ENCODE results near the gene PCSK2. TPM values are rescaled to one million over a fixed set of nuclear protein-coding genes. Genes with fewer than 3 reads are reported as not detected.

PCSK2 gene
- total RNA-seq, 4 donors from 2014 or later = 2.0 to 12.5 (median 7.2) TPM

DNA sequence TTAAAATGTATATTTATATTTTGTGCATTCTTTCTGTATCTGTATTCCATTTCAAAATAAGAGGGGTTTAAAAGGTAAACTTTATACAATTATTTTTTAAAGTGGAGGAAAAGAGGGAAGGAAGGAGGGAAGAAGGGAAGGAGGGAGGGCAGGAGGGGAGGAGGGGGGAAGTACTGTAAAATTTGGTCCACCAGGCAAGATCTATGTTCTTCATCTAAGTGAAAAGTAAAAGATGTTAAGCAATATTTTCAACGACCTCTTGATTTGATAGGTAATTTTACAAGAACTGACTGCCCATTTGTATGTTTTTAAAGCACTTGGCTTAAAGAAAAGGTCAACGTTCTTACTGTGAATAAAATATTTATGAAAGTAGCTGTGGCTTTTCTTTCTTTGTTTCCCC lies 29.8 kb upstream of the PCSK2 start:
- TF ChIP-seq, protein P1, sequence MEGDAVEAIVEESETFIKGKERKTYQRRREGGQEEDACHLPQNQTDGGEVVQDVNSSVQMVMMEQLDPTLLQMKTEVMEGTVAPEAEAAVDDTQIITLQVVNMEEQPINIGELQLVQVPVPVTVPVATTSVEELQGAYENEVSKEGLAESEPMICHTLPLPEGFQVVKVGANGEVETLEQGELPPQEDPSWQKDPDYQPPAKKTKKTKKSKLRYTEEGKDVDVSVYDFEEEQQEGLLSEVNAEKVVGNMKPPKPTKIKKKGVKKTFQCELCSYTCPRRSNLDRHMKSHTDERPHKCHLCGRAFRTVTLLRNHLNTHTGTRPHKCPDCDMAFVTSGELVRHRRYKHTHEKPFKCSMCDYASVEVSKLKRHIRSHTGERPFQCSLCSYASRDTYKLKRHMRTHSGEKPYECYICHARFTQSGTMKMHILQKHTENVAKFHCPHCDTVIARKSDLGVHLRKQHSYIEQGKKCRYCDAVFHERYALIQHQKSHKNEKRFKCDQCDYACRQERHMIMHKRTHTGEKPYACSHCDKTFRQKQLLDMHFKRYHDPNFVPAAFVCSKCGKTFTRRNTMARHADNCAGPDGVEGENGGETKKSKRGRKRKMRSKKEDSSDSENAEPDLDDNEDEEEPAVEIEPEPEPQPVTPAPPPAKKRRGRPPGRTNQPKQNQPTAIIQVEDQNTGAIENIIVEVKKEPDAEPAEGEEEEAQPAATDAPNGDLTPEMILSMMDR (IDR thresholded peaks at IDR 0.05) = no peak
- TF ChIP-seq POLR2AphosphoS5 (IDR thresholded peaks at IDR 0.05) = no peak
- TF ChIP-seq EP300 (IDR thresholded peaks at IDR 0.05) = no peak
- H3K36me3 ChIP-seq = no peaks in the 10 kb centered on the region
- no peak for DNase-seq (ENCODE audit: extremely low spot score)
- no peak overlapping the region for H3K27ac ChIP-seq (replicated peaks in 1 of 4)
- H3K9me3 ChIP-seq = peaks cover 0 to 4% (median 0%) of the 10 kb centered on the region in 4 donors
- intact Hi-C loops (cut with DNase I) = no loop called here
- H3K4me3 ChIP-seq = no peak overlapping the region
- H3K4me1 ChIP-seq = no peaks in the 10 kb centered on the region
- WGBS = 58% methylated on average over 2 of the region's 2 CpGs
- no peaks in the 10 kb centered on the region for H3K27me3 ChIP-seq

DNA sequence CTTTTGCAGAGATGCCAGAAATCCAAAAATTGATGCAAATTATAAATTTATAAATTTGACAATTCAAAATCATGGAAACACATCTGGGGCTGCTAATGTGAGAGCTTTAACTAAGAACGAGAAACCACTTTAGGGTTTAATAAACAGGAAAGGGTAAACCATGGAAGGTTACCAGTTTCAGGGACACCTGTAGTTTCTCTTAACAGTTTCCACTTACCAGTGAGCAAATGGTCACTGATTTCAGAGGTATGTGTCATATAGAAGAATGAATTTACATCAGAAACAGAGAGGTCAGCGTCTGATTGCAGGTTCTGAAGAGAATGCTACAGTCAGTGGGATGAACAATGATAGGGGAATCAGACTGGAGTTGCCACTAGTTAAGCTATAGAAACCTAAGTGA lies 24.8 kb upstream of the PCSK2 start:
- Histone ChIP-seq H3K27me3 (no peaks in the 10 kb centered on the region), H3K36me3 (no peaks in the 10 kb centered on the region), H3K4me1 (no peaks in the 10 kb centered on the region), H3K4me3 (no peak overlapping the region), H3K27ac (replicated peaks in 1 of 4) (no peak overlapping the region), H3K9me3 (no peaks in the 10 kb centered on the region)
- WGBS = 49% methylated on average over 2 of the region's 2 CpGs
- no peak for TF ChIP-seq EP300 (IDR thresholded peaks at IDR 0.05)
- TF ChIP-seq POLR2AphosphoS5 (IDR thresholded peaks at IDR 0.05) = no peak
- no peak for DNase-seq (ENCODE audit: extremely low spot score)
- intact Hi-C loops (cut with DNase I) = no loop called here

DNA sequence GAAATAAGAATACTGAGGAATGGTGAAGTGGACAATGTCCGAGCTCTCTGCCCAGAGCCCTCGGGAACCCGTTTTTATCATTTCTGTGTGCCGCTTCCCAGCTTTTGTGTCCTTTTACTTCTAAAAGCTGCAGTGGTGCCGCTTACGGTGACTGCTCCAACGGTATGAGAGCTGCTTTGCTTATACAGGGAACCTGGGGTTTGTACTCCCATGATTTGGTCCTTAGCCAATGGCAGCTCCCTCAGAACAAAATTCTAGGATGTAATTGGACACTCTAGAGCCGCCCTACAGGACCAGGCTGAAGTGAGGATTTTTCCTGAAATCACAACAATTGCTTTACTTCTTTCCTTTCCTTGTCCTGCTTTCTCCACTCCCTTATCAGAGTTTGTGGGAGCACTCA lies 24.2 kb upstream of the PCSK2 start:
- no peak overlapping the region for H3K27ac ChIP-seq (replicated peaks in 1 of 4)
- no peak for DNase-seq (ENCODE audit: extremely low spot score)
- no peak overlapping the region for H3K4me3 ChIP-seq
- TF ChIP-seq, protein P1 (IDR thresholded peaks at IDR 0.05) = no peak
- TF ChIP-seq EP300 (IDR thresholded peaks at IDR 0.05) (no peak), POLR2AphosphoS5 (IDR thresholded peaks at IDR 0.05) (no peak), POLR2A (IDR thresholded peaks at IDR 0.05; ENCODE audit: low read depth) (no peak)
- H3K4me1 ChIP-seq = no peaks in the 10 kb centered on the region
- H3K27me3 ChIP-seq = no peaks in the 10 kb centered on the region
- no peaks in the 10 kb centered on the region for H3K9me3 ChIP-seq
- no peaks in the 10 kb centered on the region for H3K36me3 ChIP-seq
- 9% methylated on average over 8 of the region's 8 CpGs for WGBS
- intact Hi-C loops (cut with DNase I) = no loop called here

DNA sequence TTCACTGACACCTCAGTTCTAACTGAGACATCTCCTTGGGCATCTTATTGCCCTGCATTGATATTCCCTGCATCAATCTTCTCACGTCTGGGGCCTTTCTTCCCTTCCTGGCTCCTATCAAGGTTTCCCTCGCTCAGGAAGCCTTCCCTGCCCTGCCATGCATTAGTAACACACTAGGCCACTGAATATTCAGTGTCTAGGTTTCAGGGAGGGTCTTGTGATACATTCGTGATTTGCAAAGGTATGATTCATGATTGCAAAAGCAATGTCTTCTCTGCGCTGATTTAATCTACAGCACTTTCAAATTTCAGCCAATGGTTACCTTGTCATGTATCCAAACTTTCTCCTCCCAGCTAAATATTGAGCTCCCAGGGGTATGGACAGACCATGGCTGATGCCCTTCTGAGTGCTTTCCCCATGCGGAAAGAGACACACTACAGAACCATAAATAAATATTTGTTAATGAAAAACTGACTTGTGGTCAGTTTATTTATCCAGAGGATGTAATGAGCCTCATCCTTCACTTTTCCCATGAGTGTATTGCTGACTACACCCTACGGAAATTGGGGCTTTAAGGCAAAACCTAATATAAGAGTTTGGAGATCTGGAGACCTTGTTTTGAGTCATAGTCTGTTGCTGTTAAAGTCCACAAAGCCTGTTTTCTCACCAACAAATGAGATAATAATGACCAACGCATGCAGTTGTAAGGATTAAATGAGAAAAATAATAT lies 21.6 kb upstream of the PCSK2 start:
- intact Hi-C loops (cut with DNase I) = no loop called here

DNA sequence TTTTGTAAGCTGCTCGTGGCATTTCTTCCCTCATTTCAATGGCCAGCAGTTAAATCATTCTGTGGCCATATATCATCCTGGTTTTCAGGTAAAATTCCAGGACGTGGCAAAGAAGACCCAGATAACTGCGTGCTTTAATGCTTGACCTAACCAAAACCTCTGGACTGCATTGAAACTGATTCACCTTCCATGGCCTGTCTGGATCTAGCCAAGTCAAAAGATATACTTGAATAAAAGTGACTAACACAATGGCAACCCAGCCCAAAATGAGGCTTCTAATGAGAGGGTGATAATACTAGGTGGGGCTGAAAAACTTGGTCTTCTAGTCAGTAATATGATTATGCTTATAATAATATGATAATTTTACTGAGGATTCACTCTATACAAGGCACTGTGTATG lies 16.5 kb upstream of the PCSK2 start:
- no peaks in the 10 kb centered on the region for H3K9me3 ChIP-seq
- H3K36me3 ChIP-seq = no peaks in the 10 kb centered on the region
- no peaks in the 10 kb centered on the region for H3K4me1 ChIP-seq
- H3K27ac ChIP-seq (replicated peaks in 1 of 4) = no peak overlapping the region
- TF ChIP-seq POLR2AphosphoS5 (IDR thresholded peaks at IDR 0.05) = no peak
- no peak for TF ChIP-seq POLR2A (IDR thresholded peaks at IDR 0.05; ENCODE audit: low read depth)
- TF ChIP-seq, protein P1 (IDR thresholded peaks at IDR 0.05) = no peak
- no peak for TF ChIP-seq EP300 (IDR thresholded peaks at IDR 0.05)
- WGBS = 64% methylated on average over 3 of the region's 3 CpGs
- no peaks in the 10 kb centered on the region for H3K27me3 ChIP-seq
- DNase-seq (ENCODE audit: extremely low spot score) = no peak
- no peak overlapping the region for H3K4me3 ChIP-seq
- intact Hi-C loops (cut with DNase I) = no loop called here

More for the DNA sequence above, 21.6 kb upstream of the PCSK2 start:
- H3K4me1 ChIP-seq = no peaks in the 10 kb centered on the region
- WGBS = 71% methylated on average over 7 of the region's 7 CpGs
- no peaks in the 10 kb centered on the region for H3K27me3 ChIP-seq
- no peak for DNase-seq (ENCODE audit: extremely low spot score)
- TF ChIP-seq POLR2A (IDR thresholded peaks at IDR 0.05; ENCODE audit: low read depth) = no peak
- TF ChIP-seq EP300 (IDR thresholded peaks at IDR 0.05) = no peak
- TF ChIP-seq POLR2AphosphoS5 (IDR thresholded peaks at IDR 0.05) = no peak
- TF ChIP-seq, protein P1 (IDR thresholded peaks at IDR 0.05) = no peak
- H3K9me3 ChIP-seq = no peaks in the 10 kb centered on the region
- no peak overlapping the region for H3K27ac ChIP-seq (replicated peaks in 1 of 4)
- H3K4me3 ChIP-seq = no peak overlapping the region
- no peaks in the 10 kb centered on the region for H3K36me3 ChIP-seq

Measured in esophagus muscularis mucosa (tissue), 4 donors.